Measurements from ENCODE around the gene DNAI1.

Gene DNAI1

DNA sequence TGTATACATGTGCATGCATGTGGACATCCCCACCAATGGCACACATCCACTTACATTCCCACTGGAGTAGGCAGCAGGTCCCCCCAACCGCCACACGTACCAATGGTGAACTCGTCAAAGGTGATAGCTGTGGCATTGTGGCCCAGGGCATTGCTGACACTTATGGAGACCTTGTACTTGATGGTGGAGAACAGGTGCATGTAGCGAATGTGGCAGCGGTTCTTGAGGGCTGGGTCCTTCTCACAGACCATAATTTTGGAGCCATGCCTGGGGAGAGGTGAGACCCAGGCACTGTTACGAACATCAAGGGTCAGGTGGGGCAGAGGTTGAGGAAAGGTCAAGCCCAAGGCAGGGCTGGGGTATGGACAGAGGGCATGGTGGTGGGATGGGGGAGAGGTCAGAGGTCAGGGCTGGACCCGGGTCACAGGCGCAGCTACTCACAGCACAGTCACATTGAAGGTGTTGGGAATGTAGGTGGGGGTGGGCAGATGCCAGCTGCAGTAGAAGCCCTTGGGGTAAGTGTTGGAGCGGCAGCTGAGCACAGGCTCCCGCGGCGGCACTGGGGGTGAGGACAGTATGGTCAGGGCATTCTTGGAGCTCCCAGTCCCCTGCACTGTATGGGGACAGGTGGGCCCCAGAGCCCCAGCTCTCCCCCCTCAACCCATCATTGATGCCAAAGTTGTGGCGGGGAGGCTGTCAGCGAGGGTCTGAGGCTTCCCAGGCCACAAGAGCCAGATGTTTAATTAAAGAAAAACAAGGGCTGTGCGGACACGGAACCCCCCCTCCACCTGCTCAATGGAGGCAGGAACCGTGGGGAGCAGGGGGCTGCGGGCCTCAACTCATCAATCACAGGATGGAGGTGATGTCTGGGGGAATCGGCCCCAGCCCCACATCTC, 99.1 kb downstream of the DNAI1 start:
- no peak for DNase-seq

DNA sequence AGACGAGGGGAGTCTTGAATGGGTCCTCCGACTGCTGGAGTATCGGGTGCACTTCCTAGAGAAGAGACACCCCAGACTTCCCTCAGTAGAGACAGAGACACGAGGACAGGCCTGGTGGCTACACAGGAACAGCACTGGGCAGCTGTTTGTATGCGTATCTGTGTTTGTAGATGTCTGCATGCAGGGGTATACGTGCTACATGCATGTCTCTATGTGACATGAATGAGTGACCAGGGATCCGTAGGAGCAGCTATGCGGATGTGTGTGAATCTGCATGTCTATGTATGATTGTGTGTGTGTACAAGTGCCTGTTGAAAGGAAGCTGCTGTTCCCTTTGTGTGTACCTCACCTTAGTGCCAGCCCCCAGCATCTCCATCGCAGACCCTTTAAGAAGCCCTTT, 99.8 kb downstream of the DNAI1 start:
- DNase-seq, result no peak

DNA sequence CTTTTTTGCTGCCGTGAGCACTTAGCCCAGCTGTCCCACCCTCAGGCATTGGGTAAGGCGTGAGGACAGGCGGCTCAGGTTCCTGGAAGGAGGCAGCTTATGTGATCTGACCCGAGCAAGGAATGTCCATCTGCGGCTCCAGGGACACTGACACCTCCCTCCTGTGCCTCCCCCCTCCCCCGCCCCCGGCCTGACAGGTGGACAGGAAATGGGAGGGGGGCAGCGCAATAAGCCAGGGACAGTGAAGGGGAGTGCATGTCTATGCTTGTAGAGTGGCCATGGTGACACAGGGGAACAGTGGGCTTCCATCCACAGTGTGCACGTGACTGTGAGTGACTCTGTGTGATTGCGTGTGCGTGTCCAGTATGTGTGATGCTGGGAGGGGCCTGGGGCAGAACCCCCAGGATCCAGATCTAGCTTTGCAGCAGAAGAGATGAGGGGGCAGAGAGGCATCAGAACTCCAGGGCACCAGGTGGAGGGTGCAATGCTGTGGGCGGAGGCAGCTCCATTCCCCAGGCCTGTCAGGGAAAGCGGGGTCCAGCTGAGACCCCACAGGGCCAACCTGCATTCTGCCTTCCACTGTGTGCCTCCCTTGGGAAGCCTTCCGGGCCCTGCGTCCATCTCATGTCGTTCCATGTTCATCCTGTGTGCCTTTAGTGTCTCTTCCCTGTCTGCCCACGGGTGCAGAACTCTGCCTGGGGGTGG, 100.5 kb downstream of the DNAI1 start:
- DNase-seq, result no peak

DNA sequence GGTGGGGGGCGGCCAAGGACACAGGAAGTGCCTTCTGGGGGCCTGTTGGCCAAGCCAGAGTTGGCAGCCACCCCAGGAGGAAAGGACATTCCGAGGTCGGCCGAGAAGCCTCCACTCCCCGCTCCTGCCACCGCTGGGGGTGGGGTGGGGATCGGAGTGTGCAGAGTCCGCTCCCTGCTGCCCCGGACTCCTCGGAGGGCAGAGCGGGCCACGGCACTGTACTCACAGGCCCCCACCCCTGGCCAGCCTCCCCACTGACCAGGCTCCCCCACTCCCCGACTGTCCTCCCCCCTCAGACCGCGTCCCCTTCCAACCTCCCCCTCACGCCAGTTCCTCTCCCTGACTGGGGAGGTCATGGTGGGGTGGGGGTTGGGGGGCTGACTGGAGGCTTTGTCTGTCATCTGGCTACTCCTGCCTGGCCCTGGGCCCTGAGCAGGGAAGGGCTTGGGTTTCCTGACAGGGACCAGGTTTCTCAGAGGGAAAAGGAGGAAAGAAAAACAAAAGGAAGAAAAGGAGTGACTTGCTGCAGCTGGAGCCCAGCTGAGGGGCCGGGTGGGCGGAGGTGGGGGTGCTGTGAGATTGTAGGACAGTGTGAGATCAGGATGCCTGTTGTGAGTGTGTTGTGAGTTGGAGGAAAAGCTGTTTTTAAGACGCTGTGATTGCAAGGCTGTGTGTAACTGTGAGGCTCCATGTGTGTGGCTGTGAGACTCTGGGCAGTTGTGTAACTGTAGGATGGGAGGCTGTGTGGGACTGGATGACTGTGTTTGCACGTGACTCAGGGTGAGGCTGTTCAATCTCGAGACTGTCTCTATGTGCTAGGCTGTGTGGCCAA, 101.2 kb downstream of the DNAI1 start:
- DNase-seq, result peak in 8 of 51 donors; percentile 22 to 78 (median 34)

DNA sequence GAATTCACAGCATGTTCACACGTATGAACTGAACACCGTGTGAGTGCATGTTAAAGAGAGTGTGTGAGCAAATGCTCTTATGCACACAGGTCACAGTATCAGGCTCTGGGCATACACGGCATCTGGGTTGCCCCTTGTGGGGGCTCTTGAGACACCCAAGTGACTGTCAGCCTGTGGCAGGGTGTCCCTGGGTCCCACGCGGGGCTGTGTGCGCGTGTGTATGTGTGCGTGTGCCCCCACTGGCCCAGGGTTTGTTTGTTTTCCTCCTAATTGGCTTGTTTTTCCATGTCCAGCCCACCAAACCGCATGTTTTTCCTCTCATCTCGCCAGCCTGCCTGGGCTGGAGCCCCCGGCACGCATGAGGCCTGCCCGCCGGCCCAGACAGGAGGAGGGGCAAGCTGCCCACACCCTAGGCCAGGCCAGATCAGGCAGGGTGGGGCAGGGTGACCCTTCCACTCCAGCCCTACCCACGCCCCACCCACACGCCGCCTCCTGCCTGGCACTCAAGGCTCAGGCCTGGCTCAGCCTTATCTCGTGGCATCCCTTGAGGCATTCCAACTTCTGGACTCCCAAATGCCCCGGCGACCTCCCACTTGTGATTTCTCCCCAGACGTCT, 102.1 kb downstream of the DNAI1 start:
- no peak for DNase-seq

DNA sequence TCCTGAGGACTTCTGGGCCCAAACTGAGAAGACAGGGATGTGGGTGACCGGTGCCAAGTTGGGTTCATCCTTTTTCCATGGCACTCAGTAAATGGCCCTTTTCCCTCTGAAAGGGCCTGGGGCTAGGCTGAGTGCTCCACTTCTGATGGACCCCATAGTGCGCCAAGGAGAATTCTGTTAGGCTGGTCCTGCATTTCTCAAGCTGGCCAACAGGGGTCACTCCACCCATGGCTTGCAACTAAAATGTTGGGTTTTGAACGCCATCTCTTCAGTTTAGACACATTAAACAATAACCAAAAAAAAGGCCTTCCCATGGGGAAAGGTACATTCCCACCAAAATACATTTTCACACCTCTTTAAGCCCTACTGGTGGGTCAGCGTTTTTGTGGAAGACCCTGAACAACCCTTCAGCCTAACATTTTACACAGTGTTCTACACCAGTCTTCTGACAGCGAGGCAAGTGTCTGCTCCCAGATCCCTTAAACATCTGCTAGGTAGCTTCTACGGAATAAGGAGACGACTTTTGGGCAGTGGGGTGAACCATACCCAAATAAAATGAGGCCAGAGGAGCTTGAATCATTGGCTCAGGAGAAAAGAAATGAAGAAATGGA, 103.6 kb downstream of the DNAI1 start:
- DNase-seq, result no peak

DNA sequence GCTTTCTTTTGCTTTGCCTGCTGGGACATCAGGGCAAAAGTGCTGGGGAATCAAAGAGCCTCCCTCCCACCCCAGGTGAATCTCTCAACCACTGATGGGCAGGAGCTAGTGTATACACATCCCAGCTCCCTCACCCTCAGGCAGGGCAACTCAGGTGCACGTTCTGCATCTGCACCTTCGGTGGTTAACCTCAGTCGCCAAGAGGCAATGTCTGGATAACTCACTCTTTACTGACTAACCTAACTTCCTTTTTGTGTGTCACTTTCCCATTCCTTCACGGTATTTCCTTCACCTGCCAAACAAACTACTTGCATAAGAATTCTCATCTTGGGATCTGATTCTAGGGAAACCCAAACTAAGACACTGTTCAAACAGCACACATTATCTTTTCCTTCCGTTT, 104.7 kb downstream of the DNAI1 start:
- no peak for DNase-seq

DNA sequence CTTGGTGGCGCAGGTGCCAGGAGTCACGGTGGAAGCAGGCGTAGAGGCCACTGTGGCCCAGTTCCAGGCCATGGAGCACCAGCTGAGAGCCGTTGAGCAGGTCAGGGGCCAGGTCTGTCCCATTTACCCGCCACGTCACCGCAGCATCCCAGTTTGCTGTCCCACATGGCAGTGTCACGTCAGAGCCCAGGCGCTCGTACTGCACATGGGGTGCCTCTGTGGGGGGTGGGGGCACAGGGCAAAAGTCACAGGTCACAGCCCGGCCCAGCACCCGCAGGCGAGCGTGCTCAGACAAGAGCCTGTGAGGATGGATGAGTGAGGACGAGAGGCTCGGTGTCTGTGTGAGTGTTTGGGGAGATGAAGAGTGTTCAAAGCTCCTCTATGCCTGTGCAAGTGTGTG, 106.0 kb downstream of the DNAI1 start:
- no peak for DNase-seq

DNA sequence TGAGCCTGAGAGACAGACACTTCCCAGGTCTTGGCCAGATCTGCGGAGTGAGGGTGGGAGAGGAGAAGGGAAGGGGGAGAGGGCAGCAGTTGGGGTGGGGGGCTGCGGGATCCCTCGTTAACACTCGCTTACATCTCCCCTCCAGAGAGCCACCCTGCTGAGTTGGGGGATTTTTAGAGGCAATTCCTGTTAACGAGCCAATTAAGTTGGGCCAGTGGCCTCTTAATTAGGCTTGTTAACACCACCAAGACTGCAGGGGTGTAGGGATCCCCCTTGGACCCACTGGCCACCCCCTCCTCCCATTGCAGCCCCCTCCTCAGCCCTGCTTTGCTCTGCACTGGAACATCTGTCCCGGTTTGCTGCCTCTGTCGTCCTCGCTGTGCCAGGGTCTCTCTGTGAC, 107.3 kb downstream of the DNAI1 start:
- DNase-seq, result no peak

DNA sequence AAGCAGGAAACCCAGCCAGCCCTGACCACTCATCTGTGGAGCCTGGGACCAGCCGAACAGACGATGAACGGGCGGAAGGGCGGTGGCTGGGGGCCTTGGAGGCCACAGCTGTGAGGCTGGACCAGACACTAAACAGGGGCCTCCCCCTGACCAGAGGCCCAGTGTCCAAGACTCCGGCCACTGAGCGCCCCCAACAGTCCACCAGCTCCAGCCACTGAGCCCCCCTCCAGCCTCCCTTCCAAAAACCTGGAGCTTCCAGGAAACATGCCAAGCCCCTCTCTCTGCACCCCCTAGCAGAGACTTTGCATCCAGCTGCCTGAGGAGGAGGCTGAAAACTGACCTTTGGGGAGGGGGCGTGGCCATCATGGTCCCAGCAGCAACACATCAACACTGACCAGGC, 107.7 kb downstream of the DNAI1 start:
- no peak for DNase-seq

DNA sequence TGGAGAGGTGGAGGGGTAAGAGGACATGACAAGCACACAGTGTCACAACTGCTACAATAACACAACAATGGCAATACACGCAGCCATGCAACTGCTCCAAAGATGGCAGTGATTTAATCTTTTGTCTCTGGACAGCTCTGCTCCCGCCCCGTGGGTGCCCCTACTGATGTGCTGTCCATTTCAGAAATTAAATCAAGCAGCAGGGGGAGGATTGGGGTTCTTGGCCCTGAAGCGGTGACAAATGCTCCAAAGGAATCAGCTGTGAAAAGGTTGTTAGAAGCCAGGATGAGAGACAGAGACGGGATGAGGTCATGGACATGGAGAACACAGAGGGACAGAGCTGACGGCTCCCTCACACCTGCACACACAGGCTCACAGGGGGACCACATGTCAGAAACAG, 108.4 kb downstream of the DNAI1 start:
- no peak for DNase-seq

DNA sequence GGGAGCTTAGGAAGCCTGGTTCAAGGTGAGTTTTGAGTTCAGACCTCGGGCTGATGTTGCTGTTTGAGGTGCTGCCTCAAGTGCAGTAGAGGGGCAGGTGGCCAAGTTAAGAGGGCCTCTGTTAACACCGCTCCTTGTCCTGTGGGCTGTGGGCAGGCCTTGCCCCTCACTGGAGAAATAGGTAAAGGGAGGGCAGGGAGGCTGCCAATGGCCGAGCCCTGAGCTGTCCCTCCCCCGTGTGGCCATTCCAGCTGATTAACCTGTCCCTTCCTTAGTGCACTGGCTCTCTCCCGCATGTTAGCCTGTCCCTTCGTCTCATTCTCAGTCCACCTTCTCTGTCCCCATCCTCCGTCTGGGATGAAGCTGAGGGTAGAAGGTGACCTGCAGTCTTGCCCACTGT, 109.5 kb downstream of the DNAI1 start:
- no peak for DNase-seq

DNA sequence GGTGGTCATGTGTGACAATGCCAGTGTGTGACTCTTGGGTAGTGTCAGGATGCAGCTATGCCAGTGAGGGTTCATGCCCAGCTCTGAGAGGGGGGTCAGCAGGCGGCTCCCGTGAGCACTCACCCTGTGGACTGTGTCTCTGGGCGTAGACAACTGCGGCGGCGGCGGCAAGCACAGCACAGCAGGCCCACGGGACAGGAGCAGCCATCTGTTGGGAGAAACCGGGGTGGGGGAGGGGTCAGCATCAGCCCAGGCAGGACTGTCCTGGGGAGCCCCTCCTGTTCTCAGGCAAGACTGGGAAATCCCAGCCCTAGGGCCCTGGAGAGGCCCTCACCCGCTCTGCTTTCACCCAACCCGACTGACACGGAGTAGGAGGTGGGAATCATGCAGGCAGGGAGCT, 110.2 kb downstream of the DNAI1 start:
- DNase-seq, result no peak

DNA sequence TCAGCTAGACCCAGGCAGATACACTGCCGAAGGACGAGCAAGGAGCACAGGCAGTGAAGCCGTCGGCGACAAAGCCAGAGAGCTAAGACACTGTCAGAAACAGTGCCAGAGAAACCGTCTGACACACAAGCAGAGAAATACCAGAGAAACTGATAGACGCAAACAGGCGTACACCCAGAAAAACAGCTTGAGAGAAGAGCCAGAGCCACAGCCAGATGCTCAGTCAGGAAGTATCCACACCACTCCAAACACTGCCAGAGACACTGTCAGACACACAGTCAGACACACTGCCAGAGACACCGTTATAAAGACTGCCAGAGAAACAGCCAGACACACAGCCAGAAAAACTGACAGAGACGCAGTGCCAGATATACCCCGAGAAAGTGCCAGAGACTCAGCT, 111.8 kb downstream of the DNAI1 start:
- DNase-seq, result no peak
